K562 (cell line): ENCODE data around the gene CAPN2. TPM values are rescaled to one million over a fixed set of nuclear protein-coding genes. Genes with fewer than 3 reads are reported as not detected.

ENCODE experiments used
- ATAC-seq: fragments of 200-7000 bp; cut with Tn5 transposase; 3 replicates; pipeline ENCODE4 v1.9.1; 2020; ENCODE audit warnings: moderate library complexity
- BruUV-seq: library from RNA; stranded (reverse); fragments of 400-500 nt; replicated peaks from 2 replicates; lab custom pipeline; 2021; lab: Mats Ljungman, UMichigan
- CTCF ChIA-PET: fragments of 300-600 bp; formaldehyde crosslinking; extraction: SDS; loops from one replicate; lab custom pipeline; 2021; ENCODE audit warnings: low intra/inter-chr PET ratio; lab: Yijun Ruan, JAX
- POLR2A ChIA-PET: fragments of 300-600, 350-650 bp; sonication (Branson Sonifier 250); formaldehyde crosslinking; extraction: SDS; loops from one replicate; lab custom pipeline; 2021; ENCODE audit warnings: antibody characterized with exemption, inconsistent platforms; lab: Yijun Ruan, JAX
- DNase-seq, 4 experiments: peaks; one replicate each; pipeline versions ENCODE4 v3.0.0 to v3.0.0-alpha.2; 2011 to 2018; ENCODE audit warnings: low spot score in 3 of 4, mixed read lengths in 3 of 4; ENCODE audit errors: extremely low read depth in 1 of 4
- FAIRE-seq: peaks from 2 replicates; lab custom pipeline; 2011; peaks lifted over from hg19 to GRCh38; lab: Jason Lieb, UNC
- H2AFZ ChIP-seq: 2 replicates; pipeline ENCODE4 v1.6.0; 2011; ENCODE audit warnings: low read depth, low read length, control low read depth, inconsistent platforms
- H3K27ac ChIP-seq: fragments of 200-600 bp; 3 replicates; pipeline ENCODE4 v1.8.0; 2011; ENCODE audit warnings: low read depth, mild to moderate bottlenecking, control low read depth, inconsistent platforms, low read length, moderate library complexity, mixed read lengths; ENCODE audit errors: extremely low read depth
- H3K27me3 ChIP-seq, 2 experiments: fragments of 300-600 bp in 1 of 2; 2 replicates in 1 of 2; 3 replicates in 1 of 2; pipeline versions ENCODE4 v1.6.0 to v1.8.0; 2011; ENCODE audit warnings: inconsistent platforms in 2 of 2, low read length in 2 of 2, mild to moderate bottlenecking in 1 of 2, mixed read lengths in 1 of 2, moderate library complexity in 1 of 2; ENCODE audit not compliant: control insufficient read depth in 2 of 2, insufficient read depth in 2 of 2
- H3K36me3 ChIP-seq: fragments of 300-600 bp; 3 replicates; pipeline ENCODE4 v1.8.0; 2011; ENCODE audit warnings: mild to moderate bottlenecking, low read length, inconsistent platforms; ENCODE audit not compliant: control insufficient read depth, insufficient read depth
- H3K4me1 ChIP-seq, 2 experiments: fragments of 200-600 bp in 1 of 2; replicated peaks in 1 of 2; 2 replicates in 1 of 2; 3 replicates in 1 of 2; pipeline versions ENCODE4 v1.5.1 to v1.8.0; 2011; ENCODE audit warnings: inconsistent platforms in 2 of 2, low read length in 2 of 2, mild to moderate bottlenecking in 1 of 2, mixed read lengths in 1 of 2, moderate library complexity in 1 of 2; ENCODE audit not compliant: control insufficient read depth in 2 of 2, insufficient read depth in 2 of 2
- H3K4me2 ChIP-seq: 2 replicates; pipeline ENCODE4 v1.6.1; 2011; ENCODE audit warnings: low read length, control low read depth, inconsistent platforms, mixed read lengths; ENCODE audit not compliant: insufficient read depth
- H3K4me3 ChIP-seq: fragments of 200-600 bp; sonication (generic), shearing (Covaris generic); 2 replicates; pipeline ENCODE4 v1.5.1; 2016; ENCODE audit warnings: control low read depth, inconsistent platforms
- H3K79me2 ChIP-seq: fragments of 200-600 bp; 3 replicates; pipeline ENCODE4 v1.8.0; 2011; ENCODE audit warnings: low read length, inconsistent platforms; ENCODE audit not compliant: control insufficient read depth, insufficient read depth
- H3K9ac ChIP-seq, 2 experiments: 2 replicates each; pipeline versions ENCODE4 v1.6.0 to v1.6.1; 2011; ENCODE audit warnings: low read depth in 2 of 2, low read length in 2 of 2, control low read depth in 1 of 2, inconsistent platforms in 1 of 2, mild to moderate bottlenecking in 1 of 2, mixed read lengths in 1 of 2; ENCODE audit not compliant: insufficient read depth in 1 of 2
- H3K9me1 ChIP-seq: one replicate; pipeline ENCODE4 v1.6.0; 2011; ENCODE audit warnings: inconsistent platforms, mild to moderate bottlenecking, low read length, moderate library complexity; ENCODE audit not compliant: control insufficient read depth, insufficient read depth
- H3K9me3 ChIP-seq: replicated peaks from 2 replicates; pipeline ENCODE4 v1.5.1; 2011; ENCODE audit warnings: low read depth, low read length, inconsistent platforms; ENCODE audit not compliant: control insufficient read depth, insufficient read depth
- H4K20me1 ChIP-seq: replicated peaks from 2 replicates; pipeline ENCODE4 v1.6.1; 2011; ENCODE audit warnings: low read length, inconsistent platforms, mixed read lengths; ENCODE audit not compliant: control insufficient read depth, insufficient read depth
- DIDO1 ChIP-seq: fragments of 450-650 bp; IDR thresholded peaks from 2 replicates; pipeline ENCODE4 v1.6.1; 2016; ENCODE audit warnings: low read depth, missing biosample characterization, missing genetic modification characterization
- HLTF ChIP-seq: fragments of 450-650 bp; IDR thresholded peaks from 2 replicates; pipeline ENCODE4 v1.6.1; 2016
- POLR2AphosphoS2 ChIP-seq: IDR thresholded peaks from 2 replicates; pipeline ENCODE4 v1.6.1; 2012; ENCODE audit warnings: low read length, improper control_type of control experiment
- POLR2AphosphoS5 ChIP-seq: IDR thresholded peaks from 2 replicates; pipeline ENCODE4 v1.6.1; 2011; ENCODE audit warnings: mild to moderate bottlenecking, low read depth, low read length, moderate library complexity; ENCODE audit not compliant: control insufficient read depth, insufficient read depth
- PTRF ChIP-seq: fragments of 450-650 bp; IDR thresholded peaks from 2 replicates; pipeline ENCODE4 v1.6.1; 2016; ENCODE audit warnings: mild to moderate bottlenecking, missing genetic modification characterization, missing compliant biosample characterization
- ZNF224 ChIP-seq: sonication (generic); formaldehyde crosslinking; IDR thresholded peaks from 2 replicates; pipeline ENCODE4 v1.8.0; 2022; ENCODE audit warnings: mild to moderate bottlenecking, missing genetic modification reagents
- WGBS: fragments of 100-300 bp; shearing (Covaris generic); methylation state at CpG from one replicate; pipeline ENCODE4 v1.1.6; 2016; ENCODE audit warnings: low coverage, mixed read lengths; ENCODE audit not compliant: insufficient coverage; ENCODE audit errors: missing lambda C conversion rate; 5-methylcytosine and 5-hydroxymethylcytosine counted together
- in situ Hi-C: fragments of 300-500 bp; cut with MboI; formaldehyde crosslinking; loops from 4 replicates; pipeline ENCODE4 v1.15.0; 2018; ENCODE audit warnings: inconsistent platforms, mixed read lengths
- intact Hi-C: fragments of 100-400 bp; cut with micrococcal nuclease; formaldehyde crosslinking; loops from 2 replicates; pipeline ENCODE4 v1.14.2; 2022
- polyA plus RNA-seq, 8 experiments: library from polyadenylated mRNA; depleted of rRNA in 4 of 8; stranded (reverse) in 5 of 8; unstranded in 3 of 8; fragments of >200 nt; fragmentation: Nextera tagmentation in 2 of 8; fragmentation: Illumina TruSeq in 1 of 8; extraction: Ambion mirVana in 2 of 8; extraction: Trizol in 1 of 8; gene quantifications; 2 replicates each; pipeline versions ENCODE4 v1.2.1 to v1.2.3, GENCODE V29; 2011 to 2014; ENCODE audit warnings: inconsistent platforms in 1 of 8, missing spikeins in 1 of 8
- total RNA-seq, 7 experiments: library from RNA; depleted of rRNA in 6 of 7; stranded (reverse); fragments of >200 nt in 6 of 7; fragmentation: Illumina TruSeq in 2 of 7; extraction: Trizol in 2 of 7; gene quantifications; 2 replicates each; pipeline versions ENCODE4 v1.2.1 to v1.2.3, GENCODE V29; 2011 to 2021; ENCODE audit warnings: low replicate concordance in 1 of 7
- TF ChIP-seq, protein P1 (sequence below): sonication (generic); formaldehyde crosslinking; IDR thresholded peaks from 2 replicates; pipeline ENCODE4 v1.8.1; 2023; ENCODE audit warnings: mild to moderate bottlenecking, missing genetic modification reagents
- TF ChIP-seq, protein P2 (sequence below), 2 experiments: fragments of 150-350 bp in 1 of 2; IDR thresholded peaks; 2 replicates each; pipeline ENCODE4 v1.6.1; 2012 to 2016; ENCODE audit warnings: low read depth in 2 of 2, low read length in 2 of 2, mild to moderate bottlenecking in 1 of 2, moderate library complexity in 1 of 2

Gene CAPN2
- total and polyA plus RNA-seq, 9 of the 15 experiments (the other 6 are each of a cell fraction or from before 2014, with no cell fraction given) = 24.6 to 157 (median 101) TPM

DNA sequence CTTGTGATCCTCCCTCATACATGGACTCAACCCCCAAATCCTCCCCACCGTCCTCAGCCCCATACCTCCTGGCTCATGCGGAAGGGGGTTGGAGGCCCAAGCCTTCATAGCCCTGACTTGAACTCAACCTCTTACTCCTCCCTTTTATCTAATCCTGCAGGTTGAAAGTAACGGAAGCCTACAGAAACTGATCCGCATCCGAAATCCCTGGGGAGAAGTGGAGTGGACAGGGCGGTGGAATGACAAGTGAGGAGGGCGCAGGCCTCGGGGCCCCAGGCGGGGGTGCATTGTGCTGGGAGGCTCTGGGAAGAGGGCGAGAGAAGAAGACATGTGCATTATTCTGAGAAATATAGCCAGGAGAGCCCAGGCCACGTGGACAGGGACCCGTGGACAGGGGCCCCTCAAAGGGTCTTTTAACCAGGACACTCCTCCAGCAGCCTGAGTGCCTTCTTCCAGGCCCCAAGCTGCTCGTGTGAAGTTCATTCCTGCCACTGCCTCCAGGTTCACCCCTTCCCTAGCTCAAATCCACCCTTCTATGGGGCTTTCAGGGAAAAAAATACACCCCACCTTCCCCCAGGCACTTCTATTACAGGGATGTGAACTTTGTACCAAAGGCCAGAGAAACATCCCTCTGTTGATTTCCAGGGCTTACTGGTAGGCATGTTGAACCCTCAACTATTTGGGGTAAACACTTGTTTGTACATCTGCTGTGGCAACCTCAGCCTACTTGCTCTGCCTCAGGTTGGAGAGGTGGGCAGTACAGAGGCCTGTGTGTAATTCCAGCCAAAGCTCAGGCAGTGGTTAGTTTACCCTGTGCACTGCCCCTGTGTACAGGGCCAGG lies 38.6 kb downstream of the CAPN2 start:
- H3K79me2 ChIP-seq = no peaks in the 10 kb centered on the region
- no peaks in the 10 kb centered on the region for H4K20me1 ChIP-seq
- H3K27ac ChIP-seq = no peak overlapping the region
- CTCF ChIA-PET = interaction anchor here (1.8 to 3.0 kb wide), 2 partner anchors 41 to 53 kb away, joined by 5 to 40 read pairs; no protein-coding TSS in a partner anchor
- no peak overlapping the region for H3K4me2 ChIP-seq
- BruUV-seq = no TSS peak
- no peaks in the 10 kb centered on the region for H3K9me1 ChIP-seq
- in situ Hi-C loops (loop anchor here (10.0 kb wide), 1 partner anchor 196 kb away; no protein-coding TSS in a partner anchor), intact Hi-C loops (no loop called here)
- DNase-seq = no peak
- no peaks in the 10 kb centered on the region for H3K27me3 ChIP-seq
- H3K4me1 ChIP-seq = peaks cover 0 to 10% of the 10 kb centered on the region in 2 experiments; a peak in 2 of 5 replicates
- FAIRE-seq = no peak
- peak overlapping the region in 1 of 2 experiments; percentile 27; a peak in 1 of 4 replicates for H3K9ac ChIP-seq
- ATAC-seq = no peak
- no peaks in the 10 kb centered on the region for H3K9me3 ChIP-seq
- TF ChIP-seq POLR2AphosphoS5 = no peak
- TF ChIP-seq POLR2AphosphoS2 = 0 out of 2 replicates have a peak, but pooled peaks have one; percentile 8
- WGBS = 84% methylated on average over 13 of the region's 13 CpGs
- H3K4me3 ChIP-seq = no peak overlapping the region
- POLR2A ChIA-PET = interaction anchor here (0.6 to 2.1 kb wide), 5 partner anchors 9 to 1057 kb away, joined by 3 to 12 read pairs (median 3); no protein-coding TSS in a partner anchor
- H3K36me3 ChIP-seq = peaks cover 96% of the 10 kb centered on the region
- H2AFZ ChIP-seq = no peak overlapping the region

DNA sequence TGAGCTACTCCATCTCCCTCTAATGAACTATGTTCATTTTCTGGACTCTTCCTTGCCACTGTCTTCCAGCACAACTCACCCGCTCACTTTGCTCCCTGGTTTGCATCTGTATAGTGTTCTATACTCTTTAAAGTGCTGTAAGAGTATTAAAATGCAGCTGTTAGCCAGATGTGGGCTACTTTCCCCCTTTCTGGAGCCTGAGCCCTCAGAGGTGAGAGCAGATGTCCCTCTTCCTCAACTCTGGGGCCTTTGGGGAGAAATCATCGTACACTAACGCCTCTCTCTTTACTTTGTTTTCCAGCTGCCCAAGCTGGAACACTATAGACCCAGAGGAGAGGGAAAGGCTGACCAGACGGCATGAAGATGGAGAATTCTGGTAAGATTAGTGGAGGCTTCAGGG lies 39.4 kb downstream of the CAPN2 start:
- in situ Hi-C loops (loop anchor here (10.0 kb wide), 1 partner anchor 197 kb away; no protein-coding TSS in a partner anchor), intact Hi-C loops (no loop called here)
- POLR2A ChIA-PET = interaction anchor here (0.6 to 2.1 kb wide), 5 partner anchors 11 to 1057 kb away, joined by 3 to 12 read pairs (median 3); no protein-coding TSS in a partner anchor
- peaks cover 93% of the 10 kb centered on the region for H3K36me3 ChIP-seq
- no peak overlapping the region for H3K9ac ChIP-seq
- BruUV-seq = no TSS peak
- ATAC-seq (no peak), FAIRE-seq (no peak), DNase-seq (no peak)
- CTCF ChIA-PET = no interaction called here
- no peak overlapping the region for H2AFZ ChIP-seq
- H3K4me2 ChIP-seq = no peak overlapping the region
- no peaks in the 10 kb centered on the region for H3K9me3 ChIP-seq
- H3K27ac ChIP-seq = no peak overlapping the region
- no peaks in the 10 kb centered on the region for H3K9me1 ChIP-seq
- peaks cover 0 to 10% of the 10 kb centered on the region in 2 experiments; a peak in 2 of 5 replicates for H3K4me1 ChIP-seq
- H3K79me2 ChIP-seq = no peaks in the 10 kb centered on the region
- no peak overlapping the region for H3K4me3 ChIP-seq
- 84% methylated on average over 4 of the region's 4 CpGs for WGBS
- no peaks in the 10 kb centered on the region for H3K27me3 ChIP-seq
- no peaks in the 10 kb centered on the region for H4K20me1 ChIP-seq
- TF ChIP-seq ZNF224 = no peak
- no peak for TF ChIP-seq PTRF (tag)
- TF ChIP-seq, protein P1, sequence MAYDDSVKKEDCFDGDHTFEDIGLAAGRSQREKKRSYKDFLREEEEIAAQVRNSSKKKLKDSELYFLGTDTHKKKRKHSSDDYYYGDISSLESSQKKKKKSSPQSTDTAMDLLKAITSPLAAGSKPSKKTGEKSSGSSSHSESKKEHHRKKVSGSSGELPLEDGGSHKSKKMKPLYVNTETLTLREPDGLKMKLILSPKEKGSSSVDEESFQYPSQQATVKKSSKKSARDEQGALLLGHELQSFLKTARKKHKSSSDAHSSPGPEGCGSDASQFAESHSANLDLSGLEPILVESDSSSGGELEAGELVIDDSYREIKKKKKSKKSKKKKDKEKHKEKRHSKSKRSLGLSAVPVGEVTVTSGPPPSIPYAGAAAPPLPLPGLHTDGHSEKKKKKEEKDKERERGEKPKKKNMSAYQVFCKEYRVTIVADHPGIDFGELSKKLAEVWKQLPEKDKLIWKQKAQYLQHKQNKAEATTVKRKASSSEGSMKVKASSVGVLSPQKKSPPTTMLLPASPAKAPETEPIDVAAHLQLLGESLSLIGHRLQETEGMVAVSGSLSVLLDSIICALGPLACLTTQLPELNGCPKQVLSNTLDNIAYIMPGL = no peak
- no peak for TF ChIP-seq DIDO1 (tag)
- TF ChIP-seq HLTF = no peak
- TF ChIP-seq, protein P2, sequence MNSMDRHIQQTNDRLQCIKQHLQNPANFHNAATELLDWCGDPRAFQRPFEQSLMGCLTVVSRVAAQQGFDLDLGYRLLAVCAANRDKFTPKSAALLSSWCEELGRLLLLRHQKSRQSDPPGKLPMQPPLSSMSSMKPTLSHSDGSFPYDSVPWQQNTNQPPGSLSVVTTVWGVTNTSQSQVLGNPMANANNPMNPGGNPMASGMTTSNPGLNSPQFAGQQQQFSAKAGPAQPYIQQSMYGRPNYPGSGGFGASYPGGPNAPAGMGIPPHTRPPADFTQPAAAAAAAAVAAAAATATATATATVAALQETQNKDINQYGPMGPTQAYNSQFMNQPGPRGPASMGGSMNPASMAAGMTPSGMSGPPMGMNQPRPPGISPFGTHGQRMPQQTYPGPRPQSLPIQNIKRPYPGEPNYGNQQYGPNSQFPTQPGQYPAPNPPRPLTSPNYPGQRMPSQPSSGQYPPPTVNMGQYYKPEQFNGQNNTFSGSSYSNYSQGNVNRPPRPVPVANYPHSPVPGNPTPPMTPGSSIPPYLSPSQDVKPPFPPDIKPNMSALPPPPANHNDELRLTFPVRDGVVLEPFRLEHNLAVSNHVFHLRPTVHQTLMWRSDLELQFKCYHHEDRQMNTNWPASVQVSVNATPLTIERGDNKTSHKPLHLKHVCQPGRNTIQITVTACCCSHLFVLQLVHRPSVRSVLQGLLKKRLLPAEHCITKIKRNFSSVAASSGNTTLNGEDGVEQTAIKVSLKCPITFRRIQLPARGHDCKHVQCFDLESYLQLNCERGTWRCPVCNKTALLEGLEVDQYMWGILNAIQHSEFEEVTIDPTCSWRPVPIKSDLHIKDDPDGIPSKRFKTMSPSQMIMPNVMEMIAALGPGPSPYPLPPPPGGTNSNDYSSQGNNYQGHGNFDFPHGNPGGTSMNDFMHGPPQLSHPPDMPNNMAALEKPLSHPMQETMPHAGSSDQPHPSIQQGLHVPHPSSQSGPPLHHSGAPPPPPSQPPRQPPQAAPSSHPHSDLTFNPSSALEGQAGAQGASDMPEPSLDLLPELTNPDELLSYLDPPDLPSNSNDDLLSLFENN (IDR thresholded peaks at IDR 0.05; ENCODE audit: low read depth in 2 of 2, low read length in 2 of 2) = no peak
